Amniotic epithelial cell (primary cell): ENCODE results near the gene SLC16A9.
A peak's percentile ranks its signal among the peaks of the same experiment; 100 is the strongest.

Experiments
- DNase-seq: peaks from one replicate; pipeline ENCODE4 v3.0.0-alpha.2; 2010; ENCODE audit warnings: low read depth

The SLC16A9 gene

GRCh38 chr10:59719374-59719773, 9.7 kb upstream of the SLC16A9 start:
- DNase-seq, result no peak

GRCh38 chr10:59718257-59718656, 8.6 kb upstream of the SLC16A9 start:
- no peak for DNase-seq

GRCh38 chr10:59713196-59713821, 3.7 kb upstream of the SLC16A9 start:
- DNase-seq, result no peak

- DNase-seq, result no peak
These were observed 2.3 kb upstream of the SLC16A9 start for GRCh38 chr10:59711871-59712494.

GRCh38 chr10:59708816-59709394, 745 bp downstream of the SLC16A9 start:
- no peak for DNase-seq

- DNase-seq, result no peak
These were observed 2.5 kb downstream of the SLC16A9 start for GRCh38 chr10:59706851-59707797.

GRCh38 chr10:59705931-59706330, 3.7 kb downstream of the SLC16A9 start:
- no peak for DNase-seq

GRCh38 chr10:59704630-59705029, 5.0 kb downstream of the SLC16A9 start:
- DNase-seq, result no peak

- DNase-seq, result no peak
These were observed 7.3 kb downstream of the SLC16A9 start for GRCh38 chr10:59702347-59702746.

- no peak for DNase-seq
These were observed 8.9 kb downstream of the SLC16A9 start for GRCh38 chr10:59700709-59701108.

GRCh38 chr10:59698326-59698725, 11.3 kb downstream of the SLC16A9 start:
- DNase-seq, result no peak

- no peak for DNase-seq
These were observed 14.0 kb downstream of the SLC16A9 start for GRCh38 chr10:59695637-59696036.

- DNase-seq, result no peak
These were observed 14.7 kb downstream of the SLC16A9 start for GRCh38 chr10:59694936-59695335.

GRCh38 chr10:59692113-59692512, 17.5 kb downstream of the SLC16A9 start:
- no peak for DNase-seq

GRCh38 chr10:59688921-59689351, 20.7 kb downstream of the SLC16A9 start:
- no peak for DNase-seq

GRCh38 chr10:59687657-59688056, 22.0 kb downstream of the SLC16A9 start:
- DNase-seq, result no peak

GRCh38 chr10:59684006-59684405, 25.6 kb downstream of the SLC16A9 start:
- DNase-seq, result no peak

GRCh38 chr10:59682986-59683937, 26.4 kb downstream of the SLC16A9 start:
- DNase-seq, result no peak

GRCh38 chr10:59680199-59680598, 29.5 kb downstream of the SLC16A9 start:
- no peak for DNase-seq

GRCh38 chr10:59678884-59679301, 30.8 kb downstream of the SLC16A9 start:
- DNase-seq, result peak; percentile 12

- DNase-seq, result no peak
These were observed 32.3 kb downstream of the SLC16A9 start for GRCh38 chr10:59677253-59677831.
